Measurements from ENCODE around the gene ASCC3. TPM values are rescaled to one million over a fixed set of nuclear protein-coding genes. Genes with fewer than 3 reads are reported as not detected.

The ASCC3 gene
- total RNA-seq, 1 donor from 2014 or later = 27.4 TPM

- no peak for DNase-seq (ENCODE audit: low spot score)
Observed at GRCh38 chr6:100504786-100505737, 376.1 kb downstream of the ASCC3 start.

- no peak for DNase-seq (ENCODE audit: low spot score)
Observed at GRCh38 chr6:100503043-100503705, 378.0 kb downstream of the ASCC3 start.

- DNase-seq (ENCODE audit: low spot score) = no peak
Observed at GRCh38 chr6:100493206-100493888, 387.8 kb downstream of the ASCC3 start.

- DNase-seq (ENCODE audit: low spot score) = no peak
Observed at GRCh38 chr6:100491952-100492670, 389.0 kb downstream of the ASCC3 start.

GRCh38 chr6:100490065-100490464 lies 391.1 kb downstream of the ASCC3 start:
- no peak for DNase-seq (ENCODE audit: low spot score)

- DNase-seq (ENCODE audit: low spot score) = no peak
Observed at GRCh38 chr6:100488244-100488643, 392.9 kb downstream of the ASCC3 start.

- DNase-seq (ENCODE audit: low spot score) = no peak
Observed at GRCh38 chr6:100487638-100488037, 393.5 kb downstream of the ASCC3 start.

- no peak for DNase-seq (ENCODE audit: low spot score)
Observed at GRCh38 chr6:100485268-100485667, 395.9 kb downstream of the ASCC3 start.

GRCh38 chr6:100484474-100484873 lies 396.7 kb downstream of the ASCC3 start:
- DNase-seq (ENCODE audit: low spot score) = no peak

GRCh38 chr6:100482698-100483097 lies 398.4 kb downstream of the ASCC3 start:
- DNase-seq (ENCODE audit: low spot score) = no peak

GRCh38 chr6:100479179-100480035 lies 401.7 kb downstream of the ASCC3 start:
- no peak for DNase-seq (ENCODE audit: low spot score)

- DNase-seq (ENCODE audit: low spot score) = no peak
Observed at GRCh38 chr6:100475554-100476320, 405.4 kb downstream of the ASCC3 start.

GRCh38 chr6:100473182-100473581 lies 407.9 kb downstream of the ASCC3 start:
- DNase-seq (ENCODE audit: low spot score) = no peak

GRCh38 chr6:100472674-100473073 lies 408.5 kb downstream of the ASCC3 start:
- DNase-seq (ENCODE audit: low spot score) = no peak

GRCh38 chr6:100470422-100471120 lies 410.6 kb downstream of the ASCC3 start:
- DNase-seq (ENCODE audit: low spot score) = no peak

GRCh38 chr6:100469101-100469859 lies 411.8 kb downstream of the ASCC3 start:
- no peak for DNase-seq (ENCODE audit: low spot score)

GRCh38 chr6:100468016-100468622 lies 413.0 kb downstream of the ASCC3 start:
- DNase-seq (ENCODE audit: low spot score) = no peak
